Right renal pelvis (tissue), 4 donors: ENCODE data around the gene DOCK4. TPM values are rescaled to one million over a fixed set of nuclear protein-coding genes. Genes with fewer than 3 reads are reported as not detected.

Source experiments
- DNase-seq, 4 donors: peaks; one replicate each; pipeline ENCODE4 v3.0.0-alpha.2; 2013; ENCODE audit warnings: low read depth in 4 of 4, low spot score in 3 of 4, missing footprints in 1 of 4
- polyA plus RNA-seq, 4 donors: library from polyadenylated mRNA; unstranded; fragments of 120-200 nt; gene quantifications; one replicate each; pipeline ENCODE4 v1.2.1, GENCODE V29; 2013; ENCODE audit not compliant: insufficient read length in 4 of 4

Gene DOCK4
- polyA plus RNA-seq, 4 donors, result 20.1 to 26.6 (median 21.4) TPM

DNA sequence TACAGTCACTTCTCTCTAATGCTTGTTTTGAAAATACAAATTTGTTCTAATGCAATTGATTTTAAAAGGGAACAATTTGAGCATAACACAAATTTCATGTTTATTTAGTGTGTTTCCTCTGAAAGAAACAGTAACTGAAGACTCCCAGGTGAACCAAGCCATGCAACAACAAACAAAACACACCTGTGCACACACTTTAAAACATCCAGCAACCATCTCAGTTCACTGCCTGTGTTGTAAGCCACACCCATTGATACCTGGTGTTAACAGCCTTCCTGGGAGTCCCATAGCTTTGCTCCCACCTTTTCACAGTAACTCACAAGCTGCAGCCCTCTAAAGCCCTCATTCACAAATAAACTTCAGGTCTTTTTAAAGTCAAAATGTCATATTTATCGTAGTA lies 89.3 kb downstream of the DOCK4 start:
- no peak for DNase-seq

DNA sequence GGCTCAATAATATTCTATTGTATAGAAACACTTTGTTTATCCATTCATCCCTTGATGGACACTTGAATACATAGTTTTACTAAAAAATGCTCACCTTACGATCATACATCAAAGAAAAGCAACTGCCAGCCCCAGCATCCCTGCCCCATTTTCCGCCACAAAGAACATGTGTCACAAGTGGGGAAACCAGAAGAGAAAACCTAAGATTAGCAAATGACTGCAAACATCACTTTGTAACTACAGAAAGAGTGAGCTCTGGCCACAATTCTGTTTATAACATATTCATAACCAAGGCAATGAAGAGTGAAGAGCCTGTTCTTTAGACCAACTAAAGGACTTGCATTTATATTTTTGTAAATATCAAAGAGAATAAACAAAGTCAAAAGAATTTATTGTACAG lies 89.8 kb downstream of the DOCK4 start:
- no peak for DNase-seq

- no peak for DNase-seq
These were observed 90.3 kb downstream of the DOCK4 start for GRCh38 chr7:112115880-112116279.

- DNase-seq, result no peak
These were observed 92.2 kb downstream of the DOCK4 start for GRCh38 chr7:112113913-112114575.

DNA sequence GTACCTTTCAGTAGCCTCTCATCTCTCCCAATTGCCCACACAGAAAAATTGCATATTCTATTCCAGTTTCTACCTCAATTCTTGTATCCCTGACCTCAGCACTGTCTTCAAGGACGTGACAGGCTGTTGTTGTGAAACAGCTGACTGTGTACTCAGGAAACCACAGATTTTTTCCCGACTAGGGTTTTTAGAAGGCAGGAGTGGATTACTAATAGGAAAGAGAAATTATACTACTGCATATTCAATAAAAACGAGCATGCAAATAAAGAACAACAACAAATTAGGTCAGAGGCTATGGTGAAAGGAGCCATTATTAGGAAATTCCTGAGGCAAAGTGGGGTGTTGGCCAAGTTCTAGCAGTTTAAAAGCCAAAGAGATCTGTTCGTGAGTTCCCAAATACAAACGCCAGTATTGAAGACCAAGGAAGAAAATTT lies 93.4 kb downstream of the DOCK4 start:
- no peak for DNase-seq

GRCh38 chr7:112110651-112111050 lies 95.5 kb downstream of the DOCK4 start:
- DNase-seq, result no peak

DNA sequence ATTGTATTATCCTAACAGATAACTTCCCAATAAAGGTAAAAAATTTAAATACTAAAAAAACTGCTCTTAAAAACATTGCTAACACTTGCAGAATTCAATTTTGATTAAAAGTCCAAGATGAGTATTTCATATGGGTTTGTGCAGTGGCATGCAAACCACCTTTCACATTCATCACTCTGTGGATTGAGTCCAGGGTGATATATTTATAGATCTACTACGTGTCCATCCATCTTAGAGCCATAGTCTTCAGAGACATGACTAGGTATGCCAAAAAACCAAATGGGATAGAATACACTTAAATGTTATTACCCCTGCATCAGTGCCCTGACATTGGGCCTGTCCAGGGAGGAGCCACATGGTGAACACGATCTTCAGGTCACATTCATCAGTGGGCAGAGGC lies 96.0 kb downstream of the DOCK4 start:
- no peak for DNase-seq

DNA sequence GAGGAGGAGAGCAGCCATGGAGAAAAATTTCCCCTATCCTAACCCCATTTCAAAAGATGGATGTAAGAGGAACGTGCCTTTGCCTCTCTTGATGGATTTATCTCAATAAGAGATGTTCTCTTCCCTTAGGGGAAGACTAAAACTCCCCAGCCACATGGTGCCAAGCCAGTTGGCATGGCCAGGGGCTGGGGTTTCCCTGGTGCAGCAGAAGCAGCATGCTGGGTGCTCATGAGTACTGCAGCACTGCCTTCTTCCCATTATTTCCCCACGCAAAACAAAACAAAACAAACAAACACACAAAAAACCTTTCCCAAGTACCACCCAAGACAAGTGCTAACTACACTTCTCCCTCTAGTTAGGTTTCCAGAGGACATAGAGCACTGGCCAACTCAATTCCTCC lies 97.2 kb downstream of the DOCK4 start:
- DNase-seq, result no peak

DNA sequence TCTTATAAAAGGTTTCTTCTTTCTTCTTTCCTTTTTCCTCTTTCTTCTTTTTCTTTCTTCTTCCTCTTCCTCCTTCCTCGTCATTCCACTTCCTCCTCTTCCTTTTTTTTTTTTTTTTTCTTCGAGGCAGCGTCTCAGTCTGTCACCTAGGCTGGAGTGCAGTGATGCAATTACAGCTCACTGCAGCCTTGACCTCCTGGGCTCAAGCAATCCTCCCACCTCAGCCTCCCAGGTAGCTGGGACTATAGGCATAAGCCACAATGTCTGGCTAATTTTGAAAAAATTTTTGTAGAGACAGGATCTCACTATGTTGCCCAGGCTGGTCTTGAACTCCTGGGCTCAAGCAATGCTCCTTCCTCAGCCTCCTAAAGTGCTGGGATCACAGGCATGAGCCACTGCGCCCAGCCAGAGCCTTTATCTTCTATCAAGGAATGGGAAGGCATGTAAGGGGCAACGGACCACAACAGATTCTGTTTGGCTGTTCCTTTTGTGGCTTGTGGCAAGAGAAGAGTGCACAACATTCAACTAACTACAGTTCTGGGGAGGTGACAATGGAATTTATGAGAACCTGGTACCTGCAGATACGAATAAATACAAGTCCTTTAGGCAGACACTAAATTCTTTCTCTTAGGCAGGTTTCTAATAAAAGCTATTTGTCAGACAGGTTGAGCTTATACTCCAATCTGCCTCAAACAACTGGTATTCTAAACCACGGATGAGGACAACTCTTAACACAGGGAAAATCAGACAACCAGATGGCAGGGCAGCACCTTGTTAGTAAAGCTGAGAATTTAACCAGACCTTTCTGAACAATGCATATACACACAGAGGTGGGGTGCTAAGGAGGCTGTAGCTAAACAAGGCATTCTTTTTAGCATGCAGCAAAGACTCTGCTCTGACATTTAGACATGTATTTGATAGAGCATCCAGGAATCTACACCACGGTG lies 100.3 kb downstream of the DOCK4 start:
- DNase-seq, result no peak

DNA sequence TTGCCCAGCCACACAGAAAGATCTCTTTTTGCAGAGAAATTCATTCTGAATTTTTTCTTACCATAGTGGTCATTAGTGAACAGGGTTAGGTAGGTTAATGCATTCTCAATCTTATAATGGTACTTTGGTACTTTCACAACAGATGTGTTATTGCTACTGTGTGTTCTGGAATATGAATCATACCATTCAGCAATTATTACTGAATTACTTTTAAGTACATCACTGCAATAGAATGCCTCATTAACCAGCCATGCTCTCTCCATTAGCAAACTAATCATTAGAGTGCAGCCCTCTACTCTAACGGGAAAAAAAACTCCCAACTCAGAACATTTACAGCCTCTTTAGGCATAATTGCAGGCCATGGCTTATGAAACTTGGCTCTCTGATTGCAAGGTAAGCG lies 102.1 kb downstream of the DOCK4 start:
- no peak for DNase-seq

DNA sequence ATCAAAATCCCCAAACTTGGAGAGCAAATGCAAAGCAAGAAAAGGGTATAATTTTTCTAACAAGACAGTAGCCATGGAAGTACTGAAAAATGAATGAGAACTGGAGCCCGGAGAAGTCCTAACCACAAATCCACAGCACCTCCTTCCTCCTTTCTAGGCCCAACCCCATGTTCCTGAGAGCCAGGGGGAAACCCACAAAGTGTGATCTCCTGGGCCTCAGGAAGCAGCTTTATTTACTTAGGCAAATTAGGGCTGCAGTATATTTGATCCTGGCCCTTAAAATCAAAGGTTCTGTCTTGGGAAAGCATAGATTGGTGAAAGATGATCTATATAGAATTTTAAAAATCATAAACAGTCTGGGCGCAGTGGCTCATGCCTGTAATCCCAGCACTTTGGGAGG lies 103.0 kb downstream of the DOCK4 start:
- no peak for DNase-seq

DNA sequence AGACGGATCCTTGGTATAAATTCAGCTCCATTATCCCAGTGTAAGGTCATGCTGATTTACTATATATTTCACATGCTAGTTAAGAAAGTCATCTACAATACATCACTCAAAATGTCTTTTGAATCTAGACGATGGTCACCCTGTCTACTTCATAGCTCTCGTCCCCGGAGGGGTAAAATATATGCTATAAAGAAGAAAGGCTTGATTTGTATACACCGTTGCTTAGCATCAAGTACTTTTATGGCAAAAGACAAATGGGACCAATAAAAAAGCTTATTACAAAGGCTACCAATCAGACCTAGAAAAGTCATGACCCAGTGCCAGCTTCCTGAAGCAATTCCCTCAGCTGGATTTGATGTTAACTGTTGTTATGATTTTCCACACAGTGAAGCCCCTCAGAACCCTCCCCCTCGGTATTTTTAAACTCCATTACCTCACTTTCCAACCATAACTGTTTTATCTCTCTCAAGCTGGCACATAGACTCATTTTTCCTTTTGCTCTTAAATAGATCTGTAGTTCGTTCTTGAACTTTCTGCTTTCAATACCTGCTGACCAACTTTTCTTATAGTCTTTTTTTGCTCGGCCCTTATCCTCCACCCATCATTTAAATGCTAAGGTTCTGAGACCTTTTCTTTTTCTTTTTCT lies 104.9 kb downstream of the DOCK4 start:
- DNase-seq, result no peak

DNA sequence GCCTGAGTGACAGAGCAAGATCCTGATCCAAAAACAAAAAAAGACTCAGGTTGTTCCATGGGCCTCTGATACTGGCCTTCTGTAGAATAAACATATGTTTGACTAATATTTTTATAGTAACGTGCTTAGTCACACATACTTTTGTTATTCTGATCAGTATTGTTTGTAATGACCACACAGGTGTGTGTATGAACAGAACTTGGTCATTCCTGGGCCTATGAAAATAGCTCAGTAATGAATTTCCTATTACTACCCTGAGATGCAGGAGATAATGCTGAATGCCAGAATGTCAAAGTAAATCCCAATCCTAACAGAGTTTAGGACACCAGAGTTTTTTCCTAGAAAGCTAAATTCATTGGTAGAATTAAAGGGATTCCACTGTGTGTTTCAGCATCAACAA lies 108.7 kb downstream of the DOCK4 start:
- no peak for DNase-seq

DNA sequence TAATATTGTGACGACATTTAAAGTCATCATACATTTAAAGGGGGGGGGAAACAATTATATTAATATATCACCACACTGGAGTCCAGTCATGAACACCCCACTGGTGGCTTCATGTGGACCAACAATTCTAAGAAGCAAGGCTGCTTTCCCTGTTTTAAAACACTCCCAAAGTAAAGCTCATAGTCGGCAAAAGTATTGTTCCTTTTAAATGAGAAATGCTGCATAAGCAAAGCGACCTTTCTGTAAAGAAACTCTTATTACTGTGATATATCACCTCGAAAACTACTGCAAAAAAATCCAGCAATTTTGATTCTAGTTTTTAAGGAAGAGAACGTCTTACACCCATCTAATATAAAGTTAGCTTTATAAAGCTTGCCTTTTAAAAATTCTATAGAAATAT lies 112.8 kb downstream of the DOCK4 start:
- DNase-seq, result no peak

DNA sequence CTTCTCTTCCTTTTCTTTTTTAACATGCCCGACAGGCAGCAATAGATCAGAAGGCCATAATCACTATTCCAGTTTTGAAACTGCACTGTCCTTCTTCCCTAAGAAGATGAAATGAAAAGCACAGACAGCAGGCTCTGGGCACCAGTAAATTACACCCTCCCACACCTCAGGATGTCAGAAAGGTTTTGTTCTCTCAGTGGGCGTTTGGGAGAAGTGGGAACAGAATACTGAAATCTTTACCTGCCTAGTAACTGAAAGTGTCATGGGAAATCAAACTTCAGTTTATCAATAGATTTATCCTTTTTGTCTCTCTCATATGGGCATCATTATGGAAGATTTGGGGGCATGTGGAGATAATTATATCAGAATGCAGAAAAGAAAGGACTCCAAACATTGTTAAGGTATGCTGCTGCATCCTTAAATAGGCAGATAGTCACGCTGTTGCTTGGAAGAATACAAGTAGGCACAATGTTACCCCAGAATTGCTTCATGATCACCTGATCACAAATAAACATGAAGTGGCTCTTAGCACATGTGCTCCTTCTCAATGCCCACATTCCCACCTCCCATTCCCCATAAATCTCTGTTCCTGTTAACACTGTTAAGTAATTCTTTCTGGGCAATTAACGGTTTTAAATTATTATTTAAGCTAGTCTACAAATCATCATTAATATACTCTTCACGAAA lies 113.3 kb downstream of the DOCK4 start:
- DNase-seq, result no peak

GRCh38 chr7:112092306-112092705 lies 113.9 kb downstream of the DOCK4 start:
- no peak for DNase-seq

GRCh38 chr7:112091768-112092167 lies 114.4 kb downstream of the DOCK4 start:
- no peak for DNase-seq

GRCh38 chr7:112089551-112089950 lies 116.6 kb downstream of the DOCK4 start:
- no peak for DNase-seq

GRCh38 chr7:112088484-112089016 lies 117.6 kb downstream of the DOCK4 start:
- no peak for DNase-seq

DNA sequence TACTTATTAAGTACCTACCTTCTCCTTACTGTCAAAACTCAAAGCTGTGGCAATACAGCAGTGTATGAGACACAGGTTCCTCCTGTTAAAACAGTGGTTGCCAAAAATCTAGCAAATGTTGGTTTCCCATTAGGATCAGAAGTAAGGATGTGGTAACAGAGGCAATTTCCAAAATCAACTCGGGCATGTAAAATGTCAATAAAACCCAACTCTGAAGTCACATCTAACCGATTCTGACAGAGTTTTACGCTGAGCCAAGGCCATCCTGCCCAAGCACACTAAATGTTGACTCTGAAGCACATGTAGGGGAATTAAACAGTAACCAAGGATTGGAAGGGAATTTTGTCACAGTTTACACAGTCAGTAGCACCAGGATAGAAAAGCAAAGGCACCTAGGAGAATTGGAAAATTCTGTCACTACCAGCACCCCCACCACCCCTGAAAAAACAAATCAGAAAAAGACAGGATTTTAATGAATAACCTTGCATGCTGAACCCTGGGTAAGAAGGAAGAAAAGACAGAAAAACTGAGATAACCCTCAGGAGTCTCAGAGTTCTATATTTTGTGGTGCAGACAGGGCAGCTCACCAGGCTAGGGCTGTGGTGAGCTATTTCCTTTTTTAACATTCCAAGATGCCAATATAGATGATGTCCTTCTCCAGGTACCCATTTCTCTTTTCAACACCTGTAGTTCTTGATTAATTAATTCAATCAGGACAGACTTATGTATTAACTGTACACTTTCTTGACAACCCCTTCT lies 119.5 kb downstream of the DOCK4 start:
- no peak for DNase-seq
